HG03469 (cell line): ENCODE results near the gene C2orf76.
"Not testable (repeated sequence)": the region's sequence is repeated elsewhere in the genome, so short reads cannot be mapped to it uniquely, and the experiment has no call there.

Experiments
- ATAC-seq: cut with Tn5 transposase; IDR thresholded peaks from one replicate; pipeline ENCODE4 v1.9.1; 2021; ENCODE audit warnings: mild to moderate bottlenecking, moderate library complexity, moderate number of reproducible peaks; ENCODE audit not compliant: unreplicated experiment

C2orf76 gene

GRCh38 chr2:119366649-119367471, at the start of gene C2orf76, which contains the start of gene DBI:
TSS of gene C2orf76 (minus strand) at chr2:119366834. CDS start at chr2:119339959, 26,875 bp downstream.
TSS of gene DBI (plus strand) at chr2:119366977. CDS start at chr2:119367052, 75 bp downstream.
- peak; percentile 97 for ATAC-seq

- no peak for ATAC-seq
Measured at GRCh38 chr2:119415630-119416029, 49.0 kb upstream of the C2orf76 start.

DNA sequence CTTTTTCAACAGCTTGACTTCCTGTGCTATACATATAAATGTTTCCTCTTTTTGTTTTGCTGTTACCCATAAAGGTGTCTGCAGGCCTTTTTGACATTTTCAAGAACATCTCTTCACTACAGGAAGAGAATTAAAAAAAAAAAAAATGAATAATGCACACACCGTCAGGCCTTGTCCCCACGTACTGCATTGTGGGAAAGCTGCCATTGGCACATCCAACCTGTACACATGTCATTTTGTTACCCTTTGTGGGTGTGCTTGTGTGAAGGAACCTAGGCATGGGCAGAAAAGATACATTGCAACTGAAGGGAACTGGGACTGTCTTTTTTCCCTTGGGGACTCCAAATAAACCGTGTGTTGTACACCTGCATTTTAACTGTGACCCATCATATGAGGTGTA, 48.3 kb upstream of the C2orf76 start:
- no peak for ATAC-seq

DNA sequence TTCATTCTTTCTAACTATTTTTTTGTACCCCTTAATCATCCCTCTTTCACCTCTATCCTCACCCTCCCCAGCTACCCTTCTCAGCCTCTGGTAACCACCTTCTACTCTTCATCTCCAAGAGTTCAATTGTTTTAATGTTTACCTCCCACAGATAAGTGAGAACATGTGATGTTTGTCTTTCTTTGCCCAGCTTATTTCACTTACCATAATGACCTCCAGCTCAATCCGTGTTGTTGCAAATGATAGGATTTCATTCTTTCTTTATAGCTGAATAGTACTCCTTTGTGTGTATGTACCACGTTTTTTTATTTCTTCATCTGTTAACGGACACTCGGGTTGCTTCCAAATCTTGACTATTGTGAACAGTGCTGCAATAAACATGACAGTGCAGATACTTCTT, 42.9 kb upstream of the C2orf76 start:
- no peak for ATAC-seq

GRCh38 chr2:119408221-119408619, 41.6 kb upstream of the C2orf76 start:
- no peak for ATAC-seq

DNA sequence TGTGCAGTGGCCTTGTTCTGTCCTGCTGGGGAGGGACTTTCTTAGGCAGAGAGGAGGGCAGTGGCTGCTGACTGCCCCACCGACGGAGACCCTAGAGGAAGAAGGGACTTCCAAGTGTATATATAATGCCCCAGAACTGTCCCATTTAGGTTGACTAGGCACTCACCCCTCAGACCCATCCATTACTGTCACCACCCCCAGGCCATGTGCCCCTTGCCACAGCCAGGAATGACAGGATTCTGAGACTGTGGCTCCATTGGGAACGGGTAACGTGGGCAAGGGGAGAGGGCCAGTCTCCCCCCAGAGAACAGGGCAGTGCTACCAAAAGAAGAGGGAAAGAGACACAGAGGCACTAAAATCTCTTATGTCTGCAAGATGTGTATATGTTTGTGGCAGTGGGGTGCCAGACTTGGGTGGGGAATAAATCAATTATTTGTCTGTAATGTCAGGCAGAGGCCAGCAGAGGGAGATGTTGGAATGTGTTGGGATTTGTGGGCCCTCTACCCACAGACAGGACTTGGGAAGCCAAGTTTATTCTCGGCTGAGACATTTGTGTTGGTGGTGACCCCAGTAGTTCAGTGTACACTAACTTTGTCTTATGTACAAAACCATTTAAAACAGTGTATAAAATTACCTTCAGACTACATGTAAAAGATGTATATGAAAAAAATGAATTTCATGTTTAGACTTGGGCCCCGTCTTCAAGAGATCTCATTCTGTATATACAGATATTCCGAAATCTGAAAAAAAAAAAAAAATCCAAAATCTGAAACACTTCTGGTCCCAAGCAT, 41.0 kb upstream of the C2orf76 start:
- ATAC-seq: no peak

GRCh38 chr2:119405151-119405550, 38.5 kb upstream of the C2orf76 start:
- no peak for ATAC-seq

DNA sequence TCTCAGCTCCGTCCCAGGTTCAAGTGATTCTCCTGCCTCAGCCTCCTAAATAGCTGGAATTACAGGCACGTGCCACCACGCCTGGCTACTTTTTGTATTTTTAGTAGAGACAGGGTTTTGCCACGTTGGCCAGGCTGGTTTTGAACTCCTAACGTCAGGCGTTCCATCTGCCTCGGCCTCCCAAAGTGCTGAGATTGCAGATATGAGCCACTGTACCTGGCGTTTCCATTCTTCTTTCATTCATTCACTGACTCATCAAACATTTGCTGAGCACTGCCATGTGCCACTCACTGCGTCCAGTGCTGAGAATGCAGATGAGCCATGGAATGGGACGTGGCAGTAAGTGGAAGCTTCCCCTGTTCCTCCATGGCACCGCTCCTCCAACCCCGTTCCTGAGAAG, 37.0 kb upstream of the C2orf76 start:
- not testable (repeated sequence) for ATAC-seq

- no peak for ATAC-seq
Measured at GRCh38 chr2:119402645-119403560, 36.3 kb upstream of the C2orf76 start.

DNA sequence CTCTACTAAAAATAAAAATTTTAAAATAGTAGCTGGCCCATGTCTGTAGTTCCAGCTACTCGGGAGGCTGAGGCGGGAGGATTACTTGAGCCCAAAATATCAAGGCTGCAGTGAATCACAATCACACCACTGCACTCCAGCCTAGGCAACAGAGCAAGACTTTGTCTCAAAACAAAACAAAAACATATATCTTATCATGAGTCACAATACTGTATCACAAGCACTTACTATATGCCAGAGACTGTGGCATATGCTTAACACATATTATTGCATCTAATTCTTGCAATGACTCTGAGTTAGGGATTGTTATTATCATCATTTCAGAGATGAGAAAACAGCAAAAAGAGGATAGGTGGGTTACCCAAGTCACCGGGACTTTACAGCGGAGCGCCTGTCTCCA, 35.5 kb upstream of the C2orf76 start:
- ATAC-seq: no peak

DNA sequence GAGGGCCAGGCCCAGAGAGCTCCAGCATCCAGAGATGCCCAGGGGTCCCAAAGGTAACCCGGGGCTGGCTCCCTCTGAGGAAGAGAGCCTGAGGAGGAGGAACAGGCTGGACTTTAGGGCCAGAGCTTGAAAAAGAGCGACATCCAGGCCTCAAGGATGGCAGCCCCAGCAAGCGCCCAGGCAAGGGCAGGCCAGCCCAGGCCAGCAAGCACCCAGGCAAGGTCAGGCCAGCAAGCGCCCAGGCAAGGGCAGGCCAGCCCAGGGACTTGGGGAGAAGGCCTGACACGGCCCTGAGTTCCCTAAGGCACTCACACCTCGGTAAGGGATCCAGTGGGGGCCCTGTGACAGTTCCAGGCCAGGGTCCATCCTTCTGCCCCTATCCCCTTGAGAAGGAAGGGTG, 30.6 kb upstream of the C2orf76 start:
- ATAC-seq: no peak

GRCh38 chr2:119393971-119394748, 27.5 kb upstream of the C2orf76 start:
- ATAC-seq: no peak

GRCh38 chr2:119389615-119390306, 23.1 kb upstream of the C2orf76 start:
- ATAC-seq: no peak

GRCh38 chr2:119387381-119388129, 20.9 kb upstream of the C2orf76 start:
- peak; percentile 74 for ATAC-seq

DNA sequence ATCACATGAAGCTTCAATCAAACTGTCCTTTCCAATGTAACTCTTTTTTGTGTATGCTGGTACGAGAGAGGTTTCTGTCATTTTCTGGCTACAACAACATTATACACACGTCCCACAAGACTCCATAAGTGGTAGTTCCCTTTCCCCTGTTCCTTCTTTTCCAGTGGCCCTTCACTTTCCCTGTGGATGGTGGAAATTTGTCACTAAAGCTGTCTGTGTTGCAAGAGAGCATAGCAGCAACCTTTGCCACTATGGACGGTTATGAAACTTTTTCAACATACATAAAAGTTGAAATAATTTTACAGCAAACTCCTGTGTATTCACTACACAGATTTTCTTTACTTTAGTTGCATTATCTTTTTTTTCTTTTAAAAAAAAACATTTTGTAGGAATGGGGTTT, 18.8 kb upstream of the C2orf76 start:
- no peak for ATAC-seq

GRCh38 chr2:119384971-119385370, 18.3 kb upstream of the C2orf76 start:
- ATAC-seq: no peak

DNA sequence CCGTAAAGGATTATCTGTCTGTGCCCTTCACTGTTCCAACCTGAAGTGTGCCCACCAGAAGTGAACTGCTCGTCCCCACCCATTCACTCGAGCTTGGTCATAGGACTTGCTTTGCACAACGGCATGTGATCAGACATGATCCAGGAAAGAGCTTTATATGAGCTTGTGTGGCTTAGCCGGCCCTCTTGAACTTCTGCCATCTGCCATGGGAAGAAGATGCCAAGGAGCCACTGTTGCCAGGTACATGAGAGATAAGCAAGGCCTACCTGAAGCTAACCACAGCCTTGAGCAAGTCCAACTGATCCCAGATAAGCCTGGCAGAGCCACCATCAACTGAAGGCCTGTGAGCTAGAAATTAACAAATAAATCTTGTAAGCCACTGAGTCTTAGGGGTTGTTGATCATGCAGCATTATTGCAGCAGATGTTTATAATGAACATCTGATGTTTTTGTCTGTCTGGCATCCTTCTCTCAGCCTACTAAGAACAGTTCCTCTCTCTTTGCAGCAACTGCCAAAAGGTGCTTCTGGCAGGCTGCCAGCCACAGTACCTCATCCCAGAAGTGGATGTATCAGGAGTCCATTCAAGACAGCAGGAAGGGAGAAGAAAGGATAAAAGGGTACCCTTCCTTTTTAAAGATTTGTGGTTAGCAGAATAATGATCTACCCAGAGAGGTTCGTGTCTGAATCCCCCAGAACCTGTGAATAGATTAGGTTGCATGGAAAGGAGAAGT, 16.9 kb upstream of the C2orf76 start:
- no peak for ATAC-seq

DNA sequence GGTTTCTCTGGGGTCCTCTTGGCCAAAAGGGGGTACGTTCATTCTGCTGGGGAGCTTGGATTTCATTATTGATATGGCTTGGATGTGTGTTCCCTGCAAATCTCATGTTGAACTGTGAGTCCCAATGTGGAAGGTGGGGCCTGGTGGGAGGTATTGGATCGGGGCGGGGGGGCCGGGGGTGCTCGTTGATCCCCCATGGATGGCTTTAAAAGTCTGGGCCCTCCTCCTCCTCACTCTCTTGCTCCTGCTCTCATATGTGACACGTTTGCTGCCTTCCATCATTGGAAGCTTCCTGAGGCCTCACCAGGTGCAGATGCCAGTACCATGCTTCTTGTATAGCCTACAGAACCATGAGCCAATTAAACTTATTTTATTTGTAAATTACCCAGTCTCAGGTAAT, 11.9 kb upstream of the C2orf76 start:
- no peak for ATAC-seq
